Head of caudate nucleus (tissue), 42 donors: ENCODE measurements around the gene PLEKHH2.
"Not testable (repeated sequence)": the region's sequence is repeated elsewhere in the genome, so short reads cannot be mapped to it uniquely, and the experiment has no call there.

ENCODE experiments used
- DNase-seq, 42 donors: peaks; one replicate each; pipeline versions ENCODE4 v3.0.0 to v3.0.0-alpha.2; 2020 to 2021; ENCODE audit warnings: mixed read lengths in 7 of 42
- intact Hi-C: fragments of 100-400 bp; cut with DNase I; formaldehyde crosslinking; loops from one replicate; pipeline ENCODE4 v1.15.0; 2022

The PLEKHH2 gene

GRCh38 chr2:43637030-43637803 lies at the start of gene PLEKHH2:
Gene PLEKHH2 (plus strand): TSS chr2:43637260. CDS start chr2:43644674, 7,414 bp downstream.
- peak; percentile 66 to 94 (median 89) for DNase-seq
- intact Hi-C loops = no loop called here

DNA sequence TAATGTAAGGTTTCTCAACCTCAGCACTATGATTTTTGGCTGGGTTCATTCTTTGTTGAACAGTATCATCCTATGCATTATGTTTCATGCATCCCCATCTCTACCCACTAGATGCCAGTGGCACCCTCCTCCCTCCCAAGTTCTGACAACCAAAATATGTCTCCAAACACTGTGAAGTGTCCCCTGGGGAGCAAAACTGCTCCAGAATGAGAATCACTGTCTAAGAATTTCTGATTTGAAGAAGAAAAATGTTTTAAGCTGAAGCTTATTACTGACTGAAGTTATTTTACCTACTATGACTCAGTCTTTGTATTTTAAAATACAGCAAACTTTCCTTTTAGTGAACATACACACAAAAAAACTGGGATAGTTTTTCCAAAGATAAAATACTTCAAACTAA lies 44.6 kb upstream of the PLEKHH2 start:
- intact Hi-C loops = loop anchor here (10.0 kb wide), 1 partner anchor 778 kb away; no protein-coding TSS in a partner anchor
- no peak for DNase-seq

DNA sequence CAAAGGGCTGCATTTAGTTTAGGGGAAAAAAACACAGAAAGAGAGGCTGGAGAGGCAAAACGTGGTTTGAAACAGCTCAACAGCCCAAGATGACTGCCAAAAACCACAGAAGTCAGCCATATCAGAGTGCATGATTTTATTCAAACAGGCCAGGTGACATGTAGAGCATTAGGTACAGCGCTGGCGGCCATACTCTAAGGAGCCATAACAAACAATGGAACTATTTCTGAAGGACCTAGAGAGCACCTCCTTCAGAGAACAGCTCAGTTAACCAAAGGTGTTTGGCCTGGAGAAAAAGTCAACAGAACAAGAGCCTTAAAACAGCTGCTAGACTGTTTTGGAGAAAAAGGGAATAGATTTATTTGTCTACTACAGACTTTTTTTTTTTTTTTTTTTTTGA lies 43.8 kb upstream of the PLEKHH2 start:
- no peak for DNase-seq
- intact Hi-C loops = loop anchor here (10.0 kb wide), 1 partner anchor 778 kb away; no protein-coding TSS in a partner anchor

- intact Hi-C loops = loop anchor here (10.0 kb wide), 1 partner anchor 780 kb away; no protein-coding TSS in a partner anchor
- DNase-seq = no peak
These were observed 42.2 kb upstream of the PLEKHH2 start for GRCh38 chr2:43594875-43595274.

GRCh38 chr2:43595603-43596412 lies 41.3 kb upstream of the PLEKHH2 start, which contains the start of gene THADA:
Gene THADA (minus strand): TSS chr2:43596038. CDS start chr2:43592392, 3,646 bp downstream.
- DNase-seq = peak; percentile 98 to 100 (median 99)
- intact Hi-C loops = loop anchor here (10.0 kb wide), 1 partner anchor 781 kb away; no protein-coding TSS in a partner anchor

- DNase-seq, intact Hi-C loops: not testable (repeated sequence)
These were observed 36.5 kb upstream of the PLEKHH2 start for GRCh38 chr2:43600596-43600995.

GRCh38 chr2:43604674-43605073 lies 32.4 kb upstream of the PLEKHH2 start:
- intact Hi-C loops = no loop called here
- no peak for DNase-seq

GRCh38 chr2:43605079-43605655 lies 31.9 kb upstream of the PLEKHH2 start:
- intact Hi-C loops = no loop called here
- peak in 36 of 42 donors; percentile 12 to 73 (median 44) for DNase-seq

- intact Hi-C loops = no loop called here
- DNase-seq = no peak
These were observed 31.2 kb upstream of the PLEKHH2 start for GRCh38 chr2:43605851-43606250.

- peak in 29 of 42 donors; percentile 8 to 80 (median 51) for DNase-seq
- intact Hi-C loops = no loop called here
These were observed 27.7 kb upstream of the PLEKHH2 start for GRCh38 chr2:43609290-43609918.

GRCh38 chr2:43610361-43610760 lies 26.7 kb upstream of the PLEKHH2 start:
- intact Hi-C loops = no loop called here
- DNase-seq = no peak

DNA sequence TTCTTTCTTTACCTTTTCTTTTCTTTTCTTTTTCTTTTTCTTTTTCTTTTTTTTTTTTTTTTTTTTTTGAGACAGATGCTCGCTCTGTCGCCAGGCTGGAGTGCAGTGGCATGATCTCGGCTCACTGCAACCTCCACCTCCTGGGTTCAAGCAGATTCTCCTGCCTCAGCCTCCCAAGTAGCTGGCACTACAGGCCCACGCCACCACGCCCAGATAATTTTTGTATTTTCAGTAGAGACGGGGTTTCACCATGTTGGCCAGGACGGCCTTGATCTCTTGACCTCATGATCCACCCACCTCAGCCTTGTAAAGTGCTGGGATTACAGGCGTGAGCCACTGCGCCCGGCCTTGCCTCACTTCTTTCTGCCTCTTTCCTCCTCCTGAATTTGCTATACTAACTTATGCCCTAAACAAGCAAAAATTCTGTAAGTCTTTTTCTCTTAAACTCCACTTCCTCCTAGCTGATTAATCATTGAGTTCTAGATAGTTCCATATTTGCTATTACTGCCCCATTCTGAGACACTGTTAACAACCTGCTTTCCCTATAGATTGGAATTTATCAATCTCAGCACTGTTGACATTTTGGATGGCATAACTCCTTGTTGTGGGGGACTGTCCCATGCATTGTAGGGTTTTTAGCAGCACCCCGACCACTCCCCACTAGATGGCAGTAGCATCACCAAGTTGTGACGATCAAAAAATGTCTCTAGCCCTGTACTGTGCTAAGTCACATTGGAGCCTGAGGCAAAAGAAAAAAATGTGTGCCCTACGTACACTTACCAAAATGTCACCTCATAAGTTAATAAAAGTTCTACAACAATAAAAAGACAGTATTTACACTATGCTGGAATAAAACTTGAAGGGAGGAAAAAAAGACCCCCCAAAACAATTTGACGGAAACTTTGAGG lies 24.8 kb upstream of the PLEKHH2 start:
- intact Hi-C loops = no loop called here
- peak; percentile 26 to 89 (median 76) for DNase-seq

- intact Hi-C loops = no loop called here
- no peak for DNase-seq
These were observed 24.1 kb upstream of the PLEKHH2 start for GRCh38 chr2:43612944-43613343.

DNA sequence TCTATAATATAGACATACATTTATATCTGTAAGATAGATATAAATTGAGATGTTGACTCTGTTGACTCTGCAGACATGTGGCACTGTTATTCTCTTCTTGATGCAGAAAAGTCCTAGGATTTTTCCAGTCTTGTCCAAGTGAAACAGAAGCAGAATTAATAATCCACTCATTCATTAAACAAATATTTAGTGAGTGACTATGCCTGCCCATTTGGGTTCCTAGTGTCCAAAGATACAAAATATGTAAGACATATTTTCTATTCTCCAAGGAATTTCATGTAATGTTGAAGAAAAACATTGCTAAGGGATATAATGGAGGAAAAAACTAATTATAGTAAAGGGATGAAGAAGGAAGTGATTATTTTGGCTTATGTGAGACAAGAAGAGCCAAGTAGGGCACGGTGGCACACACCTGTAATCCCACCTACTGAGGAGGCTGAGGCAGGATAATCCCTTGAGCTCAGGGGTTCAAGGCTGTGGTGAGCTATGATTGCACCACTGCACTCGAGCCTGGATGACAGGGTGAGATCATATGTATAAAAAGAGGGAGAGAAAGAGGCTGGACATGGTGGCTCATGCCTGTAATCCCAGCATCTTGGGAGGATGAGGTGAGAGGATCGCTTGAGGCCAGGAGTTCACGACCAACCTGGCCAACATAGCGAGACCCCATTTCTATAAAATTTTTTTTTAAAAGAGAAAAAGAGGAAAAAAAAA lies 19.9 kb upstream of the PLEKHH2 start:
- intact Hi-C loops = no loop called here
- DNase-seq = no peak

GRCh38 chr2:43619511-43619910 lies 17.5 kb upstream of the PLEKHH2 start:
- DNase-seq = no peak
- intact Hi-C loops = no loop called here

- DNase-seq = peak in 8 of 42 donors; percentile 8 to 50 (median 31)
- intact Hi-C loops = no loop called here
These were observed 14.1 kb upstream of the PLEKHH2 start for GRCh38 chr2:43622931-43623451.
